Keratinocyte (primary cell): ENCODE measurements around the gene NDUFAF4. TPM values are rescaled to one million over a fixed set of nuclear protein-coding genes. Genes with fewer than 3 reads are reported as not detected.

Source experiments
- DNase-seq: peaks from one replicate; pipeline ENCODE4 v3.0.0-alpha.2; 2011; ENCODE audit warnings: low read depth, missing footprints, low spot score
- FAIRE-seq: peaks from 2 replicates; lab custom pipeline; 2011; peaks lifted over from hg19 to GRCh38; lab: Jason Lieb, UNC
- H2AFZ ChIP-seq: 2 replicates; pipeline ENCODE4 v1.6.0; 2012; ENCODE audit warnings: low read length, control low read depth, inconsistent platforms; ENCODE audit not compliant: control insufficient read depth
- H3K27ac ChIP-seq: 2 replicates; pipeline ENCODE4 v1.5.1; 2011; ENCODE audit warnings: low read length; ENCODE audit not compliant: control insufficient read depth, insufficient read depth
- H3K27me3 ChIP-seq: 3 replicates; pipeline ENCODE4 v1.6.0; 2011; ENCODE audit warnings: low read length; ENCODE audit not compliant: control insufficient read depth, insufficient read depth; ENCODE audit errors: extremely low read depth
- H3K36me3 ChIP-seq, 2 experiments: 2 replicates in 1 of 2; 3 replicates in 1 of 2; pipeline ENCODE4 v1.5.1; 2011; ENCODE audit warnings: low read length in 2 of 2, mild to moderate bottlenecking in 1 of 2; ENCODE audit not compliant: control insufficient read depth in 2 of 2, insufficient read depth in 2 of 2; ENCODE audit errors: extremely low read depth in 1 of 2
- H3K4me1 ChIP-seq: 3 replicates; pipeline ENCODE4 v1.5.1; 2011; ENCODE audit warnings: low read length; ENCODE audit not compliant: control insufficient read depth, insufficient read depth; ENCODE audit errors: extremely low read depth
- H3K4me2 ChIP-seq: 3 replicates; pipeline ENCODE4 v1.6.0; 2011; ENCODE audit warnings: low read depth, low read length; ENCODE audit not compliant: control insufficient read depth, insufficient read depth; ENCODE audit errors: extremely low read depth
- H3K4me3 ChIP-seq, 3 experiments: fragments of 200-600 bp in 1 of 3; sonication (generic) in 1 of 3; 2 replicates in 2 of 3; 3 replicates in 1 of 3; pipeline ENCODE4 v1.5.1; 2011 to 2016; ENCODE audit warnings: low read length in 3 of 3, mild to moderate bottlenecking in 3 of 3, control low read depth in 2 of 3, inconsistent platforms in 1 of 3, low read depth in 1 of 3, mixed read lengths in 1 of 3, mixed run types in 1 of 3, moderate library complexity in 1 of 3; ENCODE audit not compliant: control insufficient read depth in 2 of 3, insufficient read depth in 2 of 3; ENCODE audit errors: extremely low read depth in 1 of 3
- H3K79me2 ChIP-seq: 2 replicates; pipeline ENCODE4 v1.6.0; 2012; ENCODE audit warnings: low read length; ENCODE audit not compliant: control insufficient read depth, insufficient read depth
- H3K9ac ChIP-seq: 3 replicates; pipeline ENCODE4 v1.6.0; 2011; ENCODE audit warnings: low read length; ENCODE audit not compliant: control insufficient read depth, insufficient read depth; ENCODE audit errors: extremely low read depth
- H3K9me1 ChIP-seq: 3 replicates; pipeline ENCODE4 v1.6.0; 2011; ENCODE audit warnings: low read length; ENCODE audit not compliant: control insufficient read depth, insufficient read depth; ENCODE audit errors: extremely low read depth
- H3K9me3 ChIP-seq: 2 replicates; pipeline ENCODE4 v1.5.1; 2012; ENCODE audit warnings: low read depth, low read length; ENCODE audit not compliant: control insufficient read depth
- H4K20me1 ChIP-seq: 3 replicates; pipeline ENCODE4 v1.6.0; 2011; ENCODE audit warnings: low read length; ENCODE audit not compliant: control insufficient read depth, insufficient read depth; ENCODE audit errors: extremely low read depth
- EZH2 ChIP-seq: IDR thresholded peaks from one replicate; pipeline ENCODE4 v1.6.1; 2012; ENCODE audit warnings: inconsistent platforms, mild to moderate bottlenecking, low read length, moderate library complexity
- dilution Hi-C: fragments of 300-500 bp; cut with MboI; formaldehyde crosslinking; loops from one replicate; pipeline ENCODE4 v1.7.0; 2020; ENCODE audit warnings: low sequenced_read_pairs; ENCODE audit not compliant: extremely low pct_ligation_motif_present
- polyA plus RNA-seq, 5 experiments: library from polyadenylated mRNA; depleted of rRNA in 3 of 5; stranded (reverse) in 3 of 5; stranded (forward) in 1 of 5; unstranded in 1 of 5; fragments of >200 nt; gene quantifications; 1 replicate in 1 of 5; 2 replicates in 3 of 5; 3 replicates in 1 of 5; pipeline versions ENCODE4 v1.2.1 to v1.2.3, GENCODE V29; 2011 to 2012; ENCODE audit warnings: missing spikeins in 2 of 5, low read depth in 1 of 5, low replicate concordance in 1 of 5
- TF ChIP-seq, protein P1 (sequence below), 3 experiments: IDR thresholded peaks in 1 of 3; conservative IDR thresholded peaks in 1 of 3; optimal IDR thresholded peaks in 1 of 3; 2 replicates in 2 of 3; 3 replicates in 1 of 3; pipeline versions ENCODE3 to v1.5.1; 2011; ENCODE audit warnings: low read length in 3 of 3, mild to moderate bottlenecking in 3 of 3, moderate library complexity in 2 of 3, control low read depth in 1 of 3, inconsistent platforms in 1 of 3; ENCODE audit not compliant: insufficient read depth in 2 of 3; ENCODE audit errors: extremely low read depth in 1 of 3

NDUFAF4 gene
- polyA plus RNA-seq, 1 donor (not counting 4 experiments of a cell fraction or from before 2014, with no cell fraction given): 68.3 TPM

DNA sequence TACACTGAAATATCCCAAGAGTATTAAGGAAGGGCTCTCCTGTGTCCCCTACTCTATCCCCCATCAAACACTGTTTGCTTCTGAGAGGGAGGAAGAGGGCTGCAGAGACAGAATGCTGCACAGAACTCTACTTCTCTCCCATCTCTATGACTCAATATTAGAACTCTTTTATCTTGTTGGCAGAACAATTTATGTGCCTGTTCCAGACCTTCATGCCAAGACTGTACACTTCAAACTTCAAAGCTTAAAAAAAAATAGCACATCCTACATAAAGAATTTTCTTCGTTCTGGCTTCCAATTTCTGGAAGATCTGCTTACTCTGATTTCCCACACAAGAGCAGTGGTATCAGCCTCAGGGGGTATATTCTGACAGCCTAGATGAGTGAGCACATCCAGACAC lies 40.8 kb downstream of the NDUFAF4 start:
- Histone ChIP-seq H4K20me1 (no peaks in the 10 kb centered on the region), H3K36me3 (no peaks in the 10 kb centered on the region), H3K9me1 (no peaks in the 10 kb centered on the region), H3K4me3 (no peak overlapping the region), H3K27ac (no peak overlapping the region), H3K27me3 (no peaks in the 10 kb centered on the region), H3K4me1 (no peaks in the 10 kb centered on the region), H2AFZ (no peak overlapping the region), H3K79me2 (no peaks in the 10 kb centered on the region), H3K4me2 (no peak overlapping the region), H3K9ac (no peak overlapping the region), H3K9me3 (no peaks in the 10 kb centered on the region)
- dilution Hi-C loops: no loop called here
- no peak for FAIRE-seq
- TF ChIP-seq, protein P1, sequence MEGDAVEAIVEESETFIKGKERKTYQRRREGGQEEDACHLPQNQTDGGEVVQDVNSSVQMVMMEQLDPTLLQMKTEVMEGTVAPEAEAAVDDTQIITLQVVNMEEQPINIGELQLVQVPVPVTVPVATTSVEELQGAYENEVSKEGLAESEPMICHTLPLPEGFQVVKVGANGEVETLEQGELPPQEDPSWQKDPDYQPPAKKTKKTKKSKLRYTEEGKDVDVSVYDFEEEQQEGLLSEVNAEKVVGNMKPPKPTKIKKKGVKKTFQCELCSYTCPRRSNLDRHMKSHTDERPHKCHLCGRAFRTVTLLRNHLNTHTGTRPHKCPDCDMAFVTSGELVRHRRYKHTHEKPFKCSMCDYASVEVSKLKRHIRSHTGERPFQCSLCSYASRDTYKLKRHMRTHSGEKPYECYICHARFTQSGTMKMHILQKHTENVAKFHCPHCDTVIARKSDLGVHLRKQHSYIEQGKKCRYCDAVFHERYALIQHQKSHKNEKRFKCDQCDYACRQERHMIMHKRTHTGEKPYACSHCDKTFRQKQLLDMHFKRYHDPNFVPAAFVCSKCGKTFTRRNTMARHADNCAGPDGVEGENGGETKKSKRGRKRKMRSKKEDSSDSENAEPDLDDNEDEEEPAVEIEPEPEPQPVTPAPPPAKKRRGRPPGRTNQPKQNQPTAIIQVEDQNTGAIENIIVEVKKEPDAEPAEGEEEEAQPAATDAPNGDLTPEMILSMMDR (optimal IDR thresholded peaks at IDR 0.05 in 1 of 3, IDR thresholded peaks at IDR 0.05 in 1 of 3, conservative IDR thresholded peaks at IDR 0.05 in 1 of 3; ENCODE audit: extremely low read depth in 1 of 3, insufficient read depth in 2 of 3, low read length in 3 of 3): no peak
- no peak for TF ChIP-seq EZH2
- DNase-seq: no peak

DNA sequence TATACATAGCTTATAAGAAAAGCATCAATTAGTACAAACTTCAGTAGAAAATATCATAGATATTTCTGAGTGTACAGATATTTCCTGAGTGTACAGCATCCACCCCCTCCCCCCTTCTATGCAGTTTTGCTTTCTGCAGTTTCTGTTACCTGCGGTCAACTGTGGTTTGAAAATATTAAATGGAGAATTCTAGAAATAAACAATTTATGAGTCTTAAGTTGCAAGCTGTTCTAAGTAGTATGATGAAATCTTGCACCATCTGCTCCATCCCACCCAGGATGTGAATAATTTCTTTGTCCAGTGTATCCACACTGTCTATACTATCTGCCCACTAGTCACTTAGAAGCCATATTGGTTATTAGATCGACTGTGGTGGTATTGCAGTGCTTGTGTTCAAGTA lies 44.6 kb downstream of the NDUFAF4 start:
- dilution Hi-C loops: no loop called here
- no peaks in the 10 kb centered on the region for H3K27me3 ChIP-seq
- H2AFZ ChIP-seq: no peak overlapping the region
- no peaks in the 10 kb centered on the region for H3K79me2 ChIP-seq
- no peak overlapping the region for H3K4me2 ChIP-seq
- no peak overlapping the region for H3K9ac ChIP-seq
- no peak overlapping the region for H3K4me3 ChIP-seq
- no peaks in the 10 kb centered on the region for H3K36me3 ChIP-seq
- no peak overlapping the region for H3K27ac ChIP-seq
- H3K9me1 ChIP-seq: no peaks in the 10 kb centered on the region
- FAIRE-seq (no peak), DNase-seq (no peak)
- no peak for TF ChIP-seq EZH2
- TF ChIP-seq, protein P1 (optimal IDR thresholded peaks at IDR 0.05 in 1 of 3, IDR thresholded peaks at IDR 0.05 in 1 of 3, conservative IDR thresholded peaks at IDR 0.05 in 1 of 3; ENCODE audit: extremely low read depth in 1 of 3, insufficient read depth in 2 of 3, low read length in 3 of 3): no peak
- H3K4me1 ChIP-seq: no peaks in the 10 kb centered on the region
- no peaks in the 10 kb centered on the region for H4K20me1 ChIP-seq
- no peaks in the 10 kb centered on the region for H3K9me3 ChIP-seq
